Effector memory CD4-positive, alpha-beta T cell (primary cell): ENCODE results near the gene ST3GAL5.
"Not testable (repeated sequence)": the region's sequence is repeated elsewhere in the genome, so short reads cannot be mapped to it uniquely, and the experiment has no call there.

Source experiments
- DNase-seq, 3 donors: peaks; one replicate each; pipeline ENCODE4 v3.0.0-alpha.2; 2020
- H3K27ac ChIP-seq: 2 replicates; pipeline ENCODE4 v1.7.0; 2013; ENCODE audit warnings: mild to moderate bottlenecking, low read length, moderate library complexity; ENCODE audit not compliant: insufficient read depth, poor library complexity, severe bottlenecking
- H3K27me3 ChIP-seq: replicated peaks from 2 replicates; pipeline ENCODE4 v1.7.0; 2013; ENCODE audit warnings: mild to moderate bottlenecking, low read length; ENCODE audit not compliant: insufficient read depth, control insufficient read depth, poor library complexity, severe bottlenecking
- H3K36me3 ChIP-seq: 2 replicates; pipeline ENCODE4 v1.7.0; 2013; ENCODE audit warnings: mild to moderate bottlenecking, low read length, moderate library complexity; ENCODE audit not compliant: control insufficient read depth, insufficient read depth
- H3K4me1 ChIP-seq: 2 replicates; pipeline ENCODE4 v1.7.0; 2013; ENCODE audit warnings: low read length, mild to moderate bottlenecking; ENCODE audit not compliant: control insufficient read depth, insufficient read depth, poor library complexity, severe bottlenecking
- H3K4me3 ChIP-seq: 2 replicates; pipeline ENCODE4 v1.7.0; 2013; ENCODE audit warnings: low read length, low read depth, mild to moderate bottlenecking; ENCODE audit not compliant: insufficient read depth, poor library complexity, severe bottlenecking
- H3K9me3 ChIP-seq: 2 replicates; pipeline ENCODE4 v1.7.0; 2013; ENCODE audit warnings: mild to moderate bottlenecking, low read length, moderate library complexity; ENCODE audit not compliant: control insufficient read depth

ST3GAL5 gene

DNA sequence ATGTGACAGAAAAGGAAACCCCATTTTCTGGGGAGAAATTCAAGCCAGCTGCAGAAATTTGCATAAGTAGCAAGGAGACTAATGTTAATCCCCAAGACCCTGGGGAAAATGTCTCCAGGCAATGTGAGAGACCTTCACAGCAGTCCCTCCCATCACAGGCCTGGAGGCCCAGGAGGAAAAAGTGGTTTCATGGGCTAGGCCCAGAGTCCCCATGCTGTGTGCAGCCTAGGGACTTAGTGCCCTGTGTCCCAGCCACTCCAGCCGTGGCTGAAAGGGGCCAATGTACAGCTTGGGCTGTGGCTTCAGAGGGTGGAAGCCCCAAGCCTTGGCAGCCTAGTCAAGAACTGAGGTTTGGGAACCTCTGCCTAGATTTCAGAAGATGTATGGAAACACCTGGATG lies 7.0 kb downstream of the ST3GAL5 start:
- H3K27me3 ChIP-seq, H3K4me1 ChIP-seq, DNase-seq, H3K27ac ChIP-seq, H3K4me3 ChIP-seq, H3K36me3 ChIP-seq, H3K9me3 ChIP-seq: not testable (repeated sequence)

DNA sequence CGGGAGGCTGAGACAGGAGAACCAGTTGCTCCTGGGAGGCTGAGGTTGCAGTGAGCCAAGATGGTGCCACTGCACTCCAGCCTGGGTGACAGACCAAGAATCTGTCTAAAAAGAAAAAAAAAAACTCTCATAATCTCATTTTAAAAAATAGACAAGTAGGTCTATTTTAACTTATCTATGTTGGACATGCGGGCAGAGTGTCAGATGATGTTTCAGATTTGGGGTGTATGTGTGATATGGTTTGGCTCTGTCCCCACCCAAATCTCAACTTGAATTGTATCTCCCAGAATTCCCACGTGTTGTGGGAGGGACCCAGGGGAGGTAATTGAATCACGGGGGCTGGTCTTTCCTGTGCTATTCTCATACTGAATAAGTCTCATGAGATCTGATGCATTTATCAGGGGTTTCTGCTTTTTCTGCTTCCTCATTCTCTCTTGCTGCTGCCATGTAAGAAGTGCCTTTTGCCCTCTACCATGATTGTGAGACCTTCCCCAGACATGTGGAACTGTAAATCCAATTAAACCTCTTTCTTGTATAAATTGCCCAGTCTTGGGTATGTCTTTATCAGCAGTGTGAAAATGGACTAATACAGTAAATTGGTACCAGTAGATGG lies 8.0 kb downstream of the ST3GAL5 start:
- not testable (repeated sequence) for H3K9me3 ChIP-seq, H3K4me1 ChIP-seq, H3K4me3 ChIP-seq, H3K36me3 ChIP-seq, DNase-seq, H3K27ac ChIP-seq, H3K27me3 ChIP-seq

- Histone ChIP-seq H3K4me3 (no peak overlapping the region), H3K36me3 (peaks cover 3% of the 10 kb centered on the region), H3K9me3 (no peaks in the 10 kb centered on the region), H3K4me1 (no peaks in the 10 kb centered on the region), H3K27ac (no peak overlapping the region), H3K27me3 (no peaks in the 10 kb centered on the region)
- DNase-seq = no peak
These were observed 9.9 kb downstream of the ST3GAL5 start for GRCh38 chr2:85878719-85879370.

- no peak for DNase-seq
- Histone ChIP-seq H3K36me3 (no peaks in the 10 kb centered on the region), H3K27ac (no peak overlapping the region), H3K9me3 (no peaks in the 10 kb centered on the region), H3K4me1 (no peaks in the 10 kb centered on the region), H3K4me3 (no peak overlapping the region), H3K27me3 (no peaks in the 10 kb centered on the region)
These were observed 13.3 kb downstream of the ST3GAL5 start for GRCh38 chr2:85875350-85876050.

GRCh38 chr2:85873679-85874078 lies 15.1 kb downstream of the ST3GAL5 start:
- no peak for DNase-seq

DNA sequence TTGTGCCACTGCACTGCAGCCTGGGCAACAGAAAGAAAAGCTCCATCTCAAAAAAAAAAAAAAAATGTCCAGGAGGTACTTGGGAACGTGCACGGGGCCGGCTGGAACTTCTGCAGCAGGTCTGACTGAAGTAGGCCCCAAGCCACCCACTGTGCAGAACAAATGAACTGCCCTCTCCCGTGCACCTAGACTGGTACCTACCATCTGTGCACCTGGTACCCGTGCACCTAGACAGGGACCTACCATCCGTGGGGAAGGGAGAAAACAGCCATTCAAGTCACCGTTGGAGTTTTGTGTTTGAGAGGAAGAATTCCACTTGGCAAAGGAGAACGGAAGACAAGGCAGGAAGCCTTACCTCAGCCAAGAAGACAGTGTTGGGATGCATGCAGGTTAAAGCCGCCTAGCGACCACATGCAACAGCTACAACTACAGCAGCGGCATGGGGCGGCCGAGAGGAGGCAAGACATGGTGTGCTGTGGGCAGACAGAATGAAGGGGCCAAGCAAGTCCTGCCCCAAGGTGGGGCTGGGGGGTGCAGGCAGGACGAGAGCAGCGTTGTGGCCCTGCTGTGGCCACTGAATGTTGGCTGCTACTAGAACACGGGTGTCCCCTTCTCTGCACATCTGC lies 16.1 kb downstream of the ST3GAL5 start:
- Histone ChIP-seq H3K4me1 (no peaks in the 10 kb centered on the region), H3K27me3 (no peaks in the 10 kb centered on the region), H3K36me3 (no peaks in the 10 kb centered on the region), H3K27ac (no peak overlapping the region), H3K9me3 (no peaks in the 10 kb centered on the region), H3K4me3 (no peak overlapping the region)
- no peak for DNase-seq

More at GRCh38 chr2:85873679-85874078, 15.1 kb downstream of the ST3GAL5 start:
- H3K4me1 ChIP-seq = no peaks in the 10 kb centered on the region
- no peaks in the 10 kb centered on the region for H3K27me3 ChIP-seq
- H3K36me3 ChIP-seq = no peaks in the 10 kb centered on the region
- H3K4me3 ChIP-seq = no peak overlapping the region
- H3K9me3 ChIP-seq = no peaks in the 10 kb centered on the region
- H3K27ac ChIP-seq = no peak overlapping the region

GRCh38 chr2:85871494-85872164 lies 17.2 kb downstream of the ST3GAL5 start:
- H3K4me1 ChIP-seq = no peaks in the 10 kb centered on the region
- no peak for DNase-seq
- no peaks in the 10 kb centered on the region for H3K36me3 ChIP-seq
- no peak overlapping the region for H3K4me3 ChIP-seq
- no peaks in the 10 kb centered on the region for H3K27me3 ChIP-seq
- H3K9me3 ChIP-seq = no peaks in the 10 kb centered on the region
- no peak overlapping the region for H3K27ac ChIP-seq

- no peaks in the 10 kb centered on the region for H3K9me3 ChIP-seq
- H3K27ac ChIP-seq = no peak overlapping the region
- no peaks in the 10 kb centered on the region for H3K36me3 ChIP-seq
- H3K27me3 ChIP-seq = no peaks in the 10 kb centered on the region
- H3K4me1 ChIP-seq = peaks cover 6% of the 10 kb centered on the region
- H3K4me3 ChIP-seq = no peak overlapping the region
- no peak for DNase-seq
These were observed 20.0 kb downstream of the ST3GAL5 start for GRCh38 chr2:85868822-85869221.

DNA sequence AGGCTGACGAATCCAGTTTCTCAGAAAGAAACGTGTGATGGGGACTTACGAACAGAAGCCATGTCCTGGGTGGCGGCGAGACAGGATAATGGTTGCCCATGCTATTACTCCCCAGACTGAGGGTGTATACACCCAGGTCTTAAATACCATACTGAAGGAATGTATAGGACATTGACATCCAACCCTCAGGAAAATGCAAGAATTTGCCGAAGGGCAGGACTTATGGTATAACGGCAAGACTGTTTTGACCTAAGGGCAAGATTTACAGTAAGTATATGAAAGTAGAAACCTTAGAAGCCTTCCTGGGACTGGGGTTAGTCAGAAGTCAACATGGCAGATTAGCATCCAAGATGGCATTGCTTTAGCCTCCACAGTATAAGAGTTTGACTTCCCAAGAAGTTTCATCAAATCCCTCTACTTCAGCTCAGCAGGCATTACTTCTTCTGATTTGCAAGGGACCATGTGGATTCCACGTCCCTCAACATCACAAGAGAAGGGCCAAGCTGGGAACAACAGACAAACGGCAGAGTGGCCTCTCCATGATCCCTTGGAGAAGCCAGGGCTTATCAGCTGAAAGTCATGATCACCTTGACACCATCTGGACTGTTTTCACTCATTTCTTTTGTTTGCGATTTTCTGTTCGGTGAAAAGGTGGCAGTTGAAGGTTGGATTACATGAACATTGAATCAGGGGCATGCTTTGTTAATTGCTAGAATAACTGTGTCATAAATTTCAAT lies 21.1 kb downstream of the ST3GAL5 start:
- Histone ChIP-seq H3K4me3 (no peak overlapping the region), H3K4me1 (peaks cover 6% of the 10 kb centered on the region), H3K27ac (no peak overlapping the region), H3K9me3 (no peaks in the 10 kb centered on the region), H3K27me3 (no peaks in the 10 kb centered on the region), H3K36me3 (no peaks in the 10 kb centered on the region)
- DNase-seq = no peak
